Spinal cord (tissue), 10 donors: ENCODE measurements around the gene SPATA9. TPM values are rescaled to one million over a fixed set of nuclear protein-coding genes. Genes with fewer than 3 reads are reported as not detected.

Experiments used
- DNase-seq, 6 donors: peaks; one replicate each; pipeline versions ENCODE4 v3.0.0 to v3.0.0-alpha.2; 2013 to 2015; ENCODE audit warnings: low spot score in 6 of 6, low read depth in 4 of 6
- H3K27ac ChIP-seq: one replicate; pipeline ENCODE4 v1.5.1; 2013; ENCODE audit warnings: low read depth, low read length, control low read depth
- H3K27me3 ChIP-seq: one replicate; pipeline ENCODE4 v1.6.1; 2013; ENCODE audit warnings: low read length; ENCODE audit not compliant: control insufficient read depth, insufficient read depth
- H3K36me3 ChIP-seq: one replicate; pipeline ENCODE4 v1.6.1; 2013; ENCODE audit warnings: low read length; ENCODE audit not compliant: control insufficient read depth, insufficient read depth
- H3K4me1 ChIP-seq: one replicate; pipeline ENCODE4 v1.6.1; 2013; ENCODE audit warnings: low read length; ENCODE audit not compliant: control insufficient read depth, insufficient read depth
- H3K4me3 ChIP-seq: one replicate; pipeline ENCODE4 v1.5.1; 2013; ENCODE audit warnings: low read depth, low read length, control low read depth
- H3K9me3 ChIP-seq: one replicate; pipeline ENCODE4 v1.6.1; 2013; ENCODE audit warnings: low read length; ENCODE audit not compliant: control insufficient read depth, insufficient read depth
- WGBS: methylation state at CpG from one replicate; pipeline ENCODE4 v1.1.5; 2013; ENCODE audit warnings: missing lambda C conversion rate; ENCODE audit not compliant: insufficient coverage; 5-methylcytosine and 5-hydroxymethylcytosine counted together
- polyA plus RNA-seq, 2 donors: library from polyadenylated mRNA; unstranded; fragments of 120-200 nt; gene quantifications; one replicate each; pipeline ENCODE4 v1.2.1, GENCODE V29; 2013; ENCODE audit not compliant: insufficient read length in 2 of 2
- total RNA-seq, 2 donors: library from RNA; depleted of rRNA in 1 of 2; stranded (reverse); fragments of 120-200 nt in 1 of 2; fragments of >200 nt in 1 of 2; gene quantifications; one replicate each; pipeline versions ENCODE4 v1.2.3 to v1.2.4, GENCODE V29; 2013 to 2014
- donor health status: healthy.

Gene SPATA9
- total and polyA plus RNA-seq, 4 donors = 0.40 to 1.7 (median 1.4) TPM

DNA sequence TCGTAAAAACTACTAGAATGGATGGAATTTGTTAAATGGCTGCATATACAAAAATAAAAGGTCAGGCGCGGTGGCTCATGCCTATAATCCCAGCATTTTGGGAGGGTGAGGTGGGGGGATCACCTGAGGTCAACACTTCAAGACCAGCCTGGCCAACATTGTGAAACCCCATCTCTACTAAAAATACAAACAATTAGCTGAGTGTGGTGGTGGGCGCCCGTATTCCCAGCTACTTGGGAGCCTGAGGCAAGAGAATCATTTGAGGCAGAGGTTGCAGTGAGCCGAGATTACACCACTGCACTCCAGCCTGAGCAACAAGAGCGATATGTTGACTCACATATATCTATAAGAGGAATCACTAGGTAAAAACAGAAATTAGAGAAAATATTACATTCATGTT lies 72.2 kb downstream of the SPATA9 start:
- Histone ChIP-seq H3K4me1 (no peaks in the 10 kb centered on the region), H3K9me3 (peaks cover 4% of the 10 kb centered on the region), H3K27me3 (no peaks in the 10 kb centered on the region), H3K27ac (no peak overlapping the region), H3K36me3 (no peaks in the 10 kb centered on the region), H3K4me3 (no peak overlapping the region)
- DNase-seq = no peak
- no CpG with 5 or more reads among the region's 7 CpGs for WGBS

- Histone ChIP-seq H3K27ac (no peak overlapping the region), H3K9me3 (peaks cover 4% of the 10 kb centered on the region), H3K27me3 (no peaks in the 10 kb centered on the region), H3K4me1 (no peaks in the 10 kb centered on the region), H3K36me3 (no peaks in the 10 kb centered on the region), H3K4me3 (no peak overlapping the region)
- peak in 1 of 6 donors; percentile 8 for DNase-seq
- 75% methylated on average over 1 of the region's 3 CpGs for WGBS
Measured at GRCh38 chr5:95609711-95610110, 73.1 kb downstream of the SPATA9 start.

Other genes starting within 250 kb of the SPATA9 start
- 100 to 1,000 TPM in 1 of 2 donors, 10 to 100 TPM in 1; 93.4 to 169 TPM for gene SKIC3, start 128.0 kb downstream of the SPATA9 start, total RNA-seq
- 10 to 100 TPM; 59.0 to 64.5 TPM for gene SKIC3, start 128.0 kb downstream of the SPATA9 start, polyA plus RNA-seq
- 10 to 100 TPM in 1 of 2 donors, 1 to 10 TPM in 1; 8.7 to 11.6 TPM for gene ARSK, start 127.9 kb downstream of the SPATA9 start, total RNA-seq
- gene ARSK, start 127.9 kb downstream of the SPATA9 start, polyA plus RNA-seq = 1 to 10 TPM; 9.1 to 9.8 TPM
- under 1 TPM; 0.06 to 0.50 TPM for gene GPR150, start 62.9 kb downstream of the SPATA9 start, total RNA-seq
- gene GPR150, start 62.9 kb downstream of the SPATA9 start, polyA plus RNA-seq = under 1 TPM; 0.42 to 0.57 TPM
- gene RFESD, start 36.2 kb downstream of the SPATA9 start, total RNA-seq = 1 to 10 TPM; 6.2 to 6.8 TPM
- 1 to 10 TPM; 2.3 to 2.9 TPM for gene RFESD, start 36.2 kb downstream of the SPATA9 start, polyA plus RNA-seq
- 100 to 1,000 TPM in 1 of 2 donors, 10 to 100 TPM in 1; 91.0 to 182 TPM for gene RHOBTB3, start 48.3 kb upstream of the SPATA9 start, total RNA-seq
- 10 to 100 TPM; 44.2 to 68.6 TPM for gene RHOBTB3, start 48.3 kb upstream of the SPATA9 start, polyA plus RNA-seq
- 10 to 100 TPM in 1 of 2 donors, 1 to 10 TPM in 1; 8.4 to 17.6 TPM for gene GLRX, start 139.7 kb upstream of the SPATA9 start, total RNA-seq
- gene GLRX, start 139.7 kb upstream of the SPATA9 start, polyA plus RNA-seq = 10 to 100 TPM; 25.9 to 37.4 TPM